GM12875 (cell line): Measurements from ENCODE around the gene SCARB1.

Source experiments
- H3K4me3 ChIP-seq: one replicate; pipeline ENCODE4 v1.5.1; 2011; ENCODE audit warnings: low read depth, low read length, control low read depth
- CTCF ChIP-seq: IDR thresholded peaks from 2 replicates; pipeline ENCODE4 v1.5.1; 2011; ENCODE audit warnings: low read depth, mild to moderate bottlenecking, control low read depth, inconsistent platforms, low read length, moderate library complexity, borderline replicate concordance; ENCODE audit not compliant: insufficient read depth

SCARB1 gene

GRCh38 chr12:124764870-124765580 is 98.6 kb downstream of the SCARB1 start:
- no peak overlapping the region for H3K4me3 ChIP-seq
- TF ChIP-seq CTCF: no peak

GRCh38 chr12:124764451-124764850 is 99.2 kb downstream of the SCARB1 start:
- no peak overlapping the region for H3K4me3 ChIP-seq
- TF ChIP-seq CTCF: peak; percentile 61; the same call in 1 of the 2 replicates

GRCh38 chr12:124763594-124763979 is 100.1 kb downstream of the SCARB1 start:
- no peak for TF ChIP-seq CTCF
- H3K4me3 ChIP-seq: no peak overlapping the region

GRCh38 chr12:124762791-124763593 is 100.7 kb downstream of the SCARB1 start:
- no peak for TF ChIP-seq CTCF
- no peak overlapping the region for H3K4me3 ChIP-seq

GRCh38 chr12:124762384-124762783 is 101.3 kb downstream of the SCARB1 start:
- H3K4me3 ChIP-seq: no peak overlapping the region
- TF ChIP-seq CTCF: no peak

- no peak overlapping the region for H3K4me3 ChIP-seq
- TF ChIP-seq CTCF: no peak
Measured at GRCh38 chr12:124761871-124762270, 101.8 kb downstream of the SCARB1 start.

- no peak overlapping the region for H3K4me3 ChIP-seq
- no peak for TF ChIP-seq CTCF
Measured at GRCh38 chr12:124761056-124761455, 102.6 kb downstream of the SCARB1 start.
